MM.1S (cell line): ENCODE results near the gene TYR.
"Not testable (repeated sequence)": the region's sequence is repeated elsewhere in the genome, so short reads cannot be mapped to it uniquely, and the experiment has no call there.

Experiments used
- EZH2 ChIP-seq: fragments of 300-600 bp; sonication (generic); optimal IDR thresholded peaks from 2 replicates; pipeline ENCODE3; 2017; ENCODE audit warnings: low read depth, mild to moderate bottlenecking, antibody characterized with exemption, low read length, mixed read lengths
- EZH2phosphoT487 ChIP-seq: fragments of 300-600 bp; sonication (generic); IDR thresholded peaks from 2 replicates; pipeline ENCODE4 v1.6.1; 2018; ENCODE audit warnings: antibody characterized with exemption, low read length
- TF ChIP-seq, protein P1 (sequence below): fragments of 300-600 bp; sonication (generic); IDR thresholded peaks from 2 replicates; pipeline ENCODE4 v1.5.1; 2016; ENCODE audit warnings: antibody characterized with exemption, low read length, mixed read lengths

DNA sequence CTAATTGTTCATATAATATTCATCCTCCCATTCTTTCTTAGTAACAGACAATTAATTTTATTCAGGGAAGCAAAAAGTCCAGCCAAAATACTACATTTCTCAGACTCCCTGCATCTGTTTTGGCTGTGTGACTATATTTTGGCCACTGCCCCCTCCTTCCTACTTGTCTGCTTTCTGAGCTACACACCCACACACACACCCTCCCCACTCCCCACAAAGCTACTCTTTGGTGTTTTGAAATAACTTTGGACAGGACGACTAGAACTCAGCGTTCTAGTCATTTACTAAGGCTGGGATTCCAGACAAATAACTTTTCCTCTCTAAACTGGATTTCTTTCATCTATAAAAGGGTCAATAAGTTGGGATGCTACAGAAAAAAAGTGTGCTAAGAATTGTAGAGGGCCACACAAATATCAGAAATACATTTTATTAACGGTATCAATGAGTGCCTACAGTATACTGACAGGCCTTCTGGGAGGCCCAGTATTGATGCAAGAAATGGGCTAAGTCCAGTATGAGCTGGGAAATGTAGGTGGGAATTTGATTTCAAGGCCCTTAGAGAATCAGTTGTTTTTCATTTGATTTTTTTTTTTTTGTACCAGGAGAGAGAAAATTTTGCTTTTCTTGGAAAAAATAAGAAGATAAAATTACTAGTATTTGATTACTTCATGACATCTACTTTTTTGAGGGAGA is 165.4 kb downstream of the TYR start:
- TF ChIP-seq, protein P1, sequence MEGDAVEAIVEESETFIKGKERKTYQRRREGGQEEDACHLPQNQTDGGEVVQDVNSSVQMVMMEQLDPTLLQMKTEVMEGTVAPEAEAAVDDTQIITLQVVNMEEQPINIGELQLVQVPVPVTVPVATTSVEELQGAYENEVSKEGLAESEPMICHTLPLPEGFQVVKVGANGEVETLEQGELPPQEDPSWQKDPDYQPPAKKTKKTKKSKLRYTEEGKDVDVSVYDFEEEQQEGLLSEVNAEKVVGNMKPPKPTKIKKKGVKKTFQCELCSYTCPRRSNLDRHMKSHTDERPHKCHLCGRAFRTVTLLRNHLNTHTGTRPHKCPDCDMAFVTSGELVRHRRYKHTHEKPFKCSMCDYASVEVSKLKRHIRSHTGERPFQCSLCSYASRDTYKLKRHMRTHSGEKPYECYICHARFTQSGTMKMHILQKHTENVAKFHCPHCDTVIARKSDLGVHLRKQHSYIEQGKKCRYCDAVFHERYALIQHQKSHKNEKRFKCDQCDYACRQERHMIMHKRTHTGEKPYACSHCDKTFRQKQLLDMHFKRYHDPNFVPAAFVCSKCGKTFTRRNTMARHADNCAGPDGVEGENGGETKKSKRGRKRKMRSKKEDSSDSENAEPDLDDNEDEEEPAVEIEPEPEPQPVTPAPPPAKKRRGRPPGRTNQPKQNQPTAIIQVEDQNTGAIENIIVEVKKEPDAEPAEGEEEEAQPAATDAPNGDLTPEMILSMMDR, result not testable (repeated sequence)
- not testable (repeated sequence) for TF ChIP-seq EZH2, EZH2phosphoT487
